Measurements from ENCODE around the gene TPGS2. TPM values are rescaled to one million over a fixed set of nuclear protein-coding genes. Genes with fewer than 3 reads are reported as not detected.

TPGS2 gene, protein sequence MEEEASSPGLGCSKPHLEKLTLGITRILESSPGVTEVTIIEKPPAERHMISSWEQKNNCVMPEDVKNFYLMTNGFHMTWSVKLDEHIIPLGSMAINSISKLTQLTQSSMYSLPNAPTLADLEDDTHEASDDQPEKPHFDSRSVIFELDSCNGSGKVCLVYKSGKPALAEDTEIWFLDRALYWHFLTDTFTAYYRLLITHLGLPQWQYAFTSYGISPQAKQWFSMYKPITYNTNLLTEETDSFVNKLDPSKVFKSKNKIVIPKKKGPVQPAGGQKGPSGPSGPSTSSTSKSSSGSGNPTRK
- 84.1 to 96.0 TPM (median 91.1 TPM) in 5 replicates for total RNA-seq (2022; extraction: Qiagen RNA extraction)

DNA sequence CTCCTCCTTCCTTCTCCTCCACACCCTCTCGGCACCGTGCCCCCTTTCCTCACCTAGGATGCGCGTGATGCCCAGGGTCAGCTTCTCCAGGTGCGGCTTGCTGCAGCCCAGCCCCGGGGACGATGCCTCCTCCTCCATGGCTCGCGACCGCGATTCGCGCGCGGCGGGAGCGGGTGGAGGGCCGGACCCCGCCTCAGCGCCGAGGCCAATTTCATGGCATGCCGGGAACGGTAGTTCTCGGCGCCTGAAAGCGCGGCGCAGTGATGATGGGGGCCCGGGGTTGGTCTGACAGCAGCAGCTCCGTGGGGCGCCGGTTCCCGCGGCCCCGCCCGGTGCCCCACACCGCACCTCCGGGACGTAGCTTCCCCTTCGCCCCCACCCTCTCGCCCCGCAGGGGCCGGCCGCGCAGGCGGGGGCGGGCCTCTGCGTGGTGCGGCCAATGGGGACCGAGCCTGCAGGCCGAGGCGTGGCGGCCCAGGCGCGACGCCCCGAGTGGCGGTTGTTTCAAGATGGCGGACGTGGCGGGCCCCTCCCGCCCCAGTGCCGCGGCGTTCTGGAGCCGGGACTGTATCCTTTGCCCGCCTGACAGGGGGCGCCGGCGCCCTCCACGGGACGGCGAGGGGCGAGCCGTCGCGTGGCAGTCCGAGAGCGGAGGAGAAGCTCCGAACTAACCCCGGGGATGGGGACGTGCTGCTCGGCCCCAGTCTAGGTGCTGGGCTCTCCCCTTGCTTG is at the start of gene TPGS2, which contains the start of gene KIAA1328:
Gene TPGS2 (minus strand): TSS at position 373 of the 732 bp plus-strand sequence. CDS start 235 bp downstream, at position 138.
Gene KIAA1328 (plus strand): TSS at position 498 of the 732 bp plus-strand sequence. CDS start 12 bp downstream, at position 510.

Other genes with a start within 250 kb of the TPGS2 start
- 1.2 to 1.9 TPM (median 1.5 TPM) in 5 replicates for gene KIAA1328, start 125 bp upstream of the TPGS2 start, total RNA-seq (2022; extraction: Qiagen RNA extraction)

Data from A549 treated with Mapracorat at 1 μM for 4 hours (cell line).